T-cell (primary cell): Measurements from ENCODE around the gene FHOD3. TPM values are rescaled to one million over a fixed set of nuclear protein-coding genes. Genes with fewer than 3 reads are reported as not detected.
"Not testable (repeated sequence)": the region's sequence is repeated elsewhere in the genome, so short reads cannot be mapped to it uniquely, and the experiment has no call there.

Experiments used
- ATAC-seq, 4 experiments: fragments of 200-7000 bp in 3 of 4; fragments of 150-1000 bp in 1 of 4; cut with Tn5 transposase; replicated peaks in 1 of 4; 1 replicate in 3 of 4; 2 replicates in 1 of 4; pipeline ENCODE4 v1.10.0; 2021; ENCODE audit warnings: moderate library complexity in 3 of 4, mild to moderate bottlenecking in 2 of 4, moderate number of reproducible peaks in 1 of 4
- CTCF ChIA-PET, 2 donors: fragments of 300-600 bp; sonication (Branson Sonifier 250); formaldehyde crosslinking; loops; one replicate each; lab custom pipeline; 2022; ENCODE audit warnings: antibody characterized with exemption in 2 of 2; lab: Charles Lee
- POLR2A ChIA-PET, 2 donors: fragments of 300-600 bp; sonication (Branson Sonifier 250); formaldehyde crosslinking; loops; one replicate each; lab custom pipeline; 2022; ENCODE audit warnings: antibody characterized with exemption in 2 of 2; lab: Charles Lee
- DNase-seq, 35 experiments: peaks; one replicate each; pipeline versions ENCODE4 v3.0.0 to v3.0.0-alpha.2; 2013 to 2023
- H3K27ac ChIP-seq: one replicate; pipeline ENCODE4 v1.5.1; 2013; ENCODE audit warnings: low read length
- H3K27me3 ChIP-seq, 2 experiments: replicated peaks in 1 of 2; 1 replicate in 1 of 2; 2 replicates in 1 of 2; pipeline versions ENCODE4 v1.6.1 to v1.7.0; 2013; ENCODE audit warnings: low read length in 1 of 2, mixed read lengths in 1 of 2; ENCODE audit not compliant: control insufficient read depth in 2 of 2, insufficient read depth in 2 of 2; ENCODE audit errors: extremely low read depth in 1 of 2
- H3K36me3 ChIP-seq, 2 donors: 1 replicate in 1 of 2; 2 replicates in 1 of 2; pipeline versions ENCODE4 v1.6.1 to v1.7.0; 2013; ENCODE audit warnings: low read length in 1 of 2; ENCODE audit not compliant: control insufficient read depth in 2 of 2, insufficient read depth in 1 of 2; ENCODE audit errors: extremely low read depth in 1 of 2
- H3K4me1 ChIP-seq, 2 experiments: 1 replicate in 1 of 2; 2 replicates in 1 of 2; pipeline versions ENCODE4 v1.6.1 to v1.7.0; 2013; ENCODE audit warnings: low read length in 2 of 2, mixed read lengths in 1 of 2; ENCODE audit not compliant: insufficient read depth in 2 of 2, control insufficient read depth in 1 of 2; ENCODE audit errors: extremely low read depth in 1 of 2
- H3K4me3 ChIP-seq, 2 donors: 1 replicate in 1 of 2; 2 replicates in 1 of 2; pipeline versions ENCODE4 v1.5.1 to v1.7.0; 2013; ENCODE audit warnings: mild to moderate bottlenecking in 2 of 2, low read length in 1 of 2, moderate library complexity in 1 of 2; ENCODE audit not compliant: control insufficient read depth in 1 of 2; ENCODE audit errors: extremely low read depth in 1 of 2
- H3K9me3 ChIP-seq: 2 replicates; pipeline ENCODE4 v1.7.0; 2013
- H3K27ac Mint-ChIP-seq, 2 donors: one replicate each; pipeline ENCODE4 v1.8.0; 2020 to 2021; ENCODE audit warnings: mild to moderate bottlenecking in 2 of 2, mixed read lengths in 2 of 2
- H3K27me3 Mint-ChIP-seq, 2 donors: one replicate each; pipeline ENCODE4 v1.8.0; 2021 to 2022; ENCODE audit warnings: mixed read lengths in 2 of 2
- H3K36me3 Mint-ChIP-seq: one replicate; pipeline ENCODE4 v1.8.0; 2021; ENCODE audit warnings: mixed read lengths
- H3K4me1 Mint-ChIP-seq, 3 donors: one replicate each; pipeline ENCODE4 v1.8.0; 2020 to 2022; ENCODE audit warnings: mixed read lengths in 3 of 3, mild to moderate bottlenecking in 1 of 3
- H3K4me3 Mint-ChIP-seq, 3 donors: one replicate each; pipeline ENCODE4 v1.8.0; 2020 to 2022; ENCODE audit warnings: mild to moderate bottlenecking in 3 of 3, mixed read lengths in 3 of 3, moderate library complexity in 3 of 3
- H3K9me3 Mint-ChIP-seq, 3 donors: one replicate each; pipeline ENCODE4 v1.8.0; 2020 to 2022; ENCODE audit warnings: mixed read lengths in 3 of 3
- WGBS: methylation state at CpG from one replicate; pipeline ENCODE4 v1.1.5; 2013; ENCODE audit warnings: missing lambda C conversion rate; ENCODE audit not compliant: insufficient coverage; 5-methylcytosine and 5-hydroxymethylcytosine counted together
- total RNA-seq, 35 experiments: library from RNA in 6 of 35; stranded (reverse) in 6 of 35; fragments of 120-200 nt in 1 of 35; gene quantifications; one replicate each; pipeline versions ENCODE4 v1.2.1 to v1.2.4 and lab custom pipeline; 2013 to 2026

Gene FHOD3
- total RNA-seq, 5 donors from 2014 or later (not counting 1 experiment from before 2014, with no cell fraction given), result 0.06 TPM; not detected in 4

DNA sequence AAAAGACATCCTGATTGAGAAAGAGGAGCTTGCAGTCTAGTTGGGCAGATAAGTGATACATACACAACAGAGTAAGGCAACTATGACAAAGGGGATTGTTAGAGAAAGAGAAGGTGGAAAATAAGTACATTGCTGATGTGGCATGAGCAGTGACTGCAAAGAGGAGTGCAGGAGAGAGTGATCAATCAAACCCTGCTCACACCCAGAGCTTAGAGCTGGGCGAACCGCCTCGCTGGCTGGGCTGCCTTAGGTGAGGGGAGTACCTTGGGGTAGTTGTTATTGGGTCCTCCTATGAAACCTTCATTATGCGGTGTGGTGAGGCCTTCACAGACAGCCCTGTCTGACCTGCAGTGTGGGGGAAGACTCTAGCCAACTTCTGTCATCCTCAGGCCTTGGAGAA lies 161.7 kb downstream of the FHOD3 start:
- no peak for ATAC-seq
- Histone ChIP-seq H3K4me1 (no peaks in the 10 kb centered on the region), H3K36me3 (no peaks in the 10 kb centered on the region), H3K27me3 (peaks cover 0 to 3% of the 10 kb centered on the region in 2 experiments), H3K9me3 (no peaks in the 10 kb centered on the region), H3K27ac (no peak overlapping the region), H3K4me3 (no peak overlapping the region)
- CTCF ChIA-PET, result interaction anchor here in 1 of 2 donors (0.6 kb wide), 1 partner anchor 37 kb away, joined by 3 read pairs; no protein-coding TSS in a partner anchor
- DNase-seq, result no peak
- H3K4me3 Mint-ChIP-seq, result no peak overlapping the region
- POLR2A ChIA-PET, result interaction anchor here in 1 of 2 donors (0.7 kb wide), 1 partner anchor 34 kb away, joined by 8 read pairs; no protein-coding TSS in a partner anchor
- 50% methylated on average over 1 of the region's 4 CpGs for WGBS
- peaks cover 0 to 1% of the 10 kb centered on the region in 2 donors for H3K27me3 Mint-ChIP-seq
- no peaks in the 10 kb centered on the region for H3K36me3 Mint-ChIP-seq
- no peaks in the 10 kb centered on the region for H3K9me3 Mint-ChIP-seq
- H3K27ac Mint-ChIP-seq, result no peak overlapping the region
- no peaks in the 10 kb centered on the region for H3K4me1 Mint-ChIP-seq

- no CpG with 5 or more reads among the region's 3 CpGs for WGBS
- Histone ChIP-seq H3K27ac (no peak overlapping the region), H3K4me3 (no peak overlapping the region), H3K9me3 (no peaks in the 10 kb centered on the region), H3K27me3 (peaks cover 0 to 3% of the 10 kb centered on the region in 2 experiments), H3K36me3 (no peaks in the 10 kb centered on the region), H3K4me1 (no peaks in the 10 kb centered on the region)
- no peak overlapping the region for H3K4me3 Mint-ChIP-seq
- ATAC-seq (no peak), DNase-seq (no peak)
- POLR2A ChIA-PET, result interaction anchor here in 1 of 2 donors (0.5 kb wide), 1 partner anchor 1169 kb away, joined by 3 read pairs; the partner anchor contains the start of gene ZSCAN30
- no peaks in the 10 kb centered on the region for H3K36me3 Mint-ChIP-seq
- H3K27me3 Mint-ChIP-seq, result peaks cover 0 to 1% of the 10 kb centered on the region in 2 donors
- H3K27ac Mint-ChIP-seq, result no peak overlapping the region
- no peaks in the 10 kb centered on the region for H3K4me1 Mint-ChIP-seq
- H3K9me3 Mint-ChIP-seq, result no peaks in the 10 kb centered on the region
- CTCF ChIA-PET, result no interaction called here
Measured at GRCh38 chr18:36459786-36460185, 162.3 kb downstream of the FHOD3 start.

DNA sequence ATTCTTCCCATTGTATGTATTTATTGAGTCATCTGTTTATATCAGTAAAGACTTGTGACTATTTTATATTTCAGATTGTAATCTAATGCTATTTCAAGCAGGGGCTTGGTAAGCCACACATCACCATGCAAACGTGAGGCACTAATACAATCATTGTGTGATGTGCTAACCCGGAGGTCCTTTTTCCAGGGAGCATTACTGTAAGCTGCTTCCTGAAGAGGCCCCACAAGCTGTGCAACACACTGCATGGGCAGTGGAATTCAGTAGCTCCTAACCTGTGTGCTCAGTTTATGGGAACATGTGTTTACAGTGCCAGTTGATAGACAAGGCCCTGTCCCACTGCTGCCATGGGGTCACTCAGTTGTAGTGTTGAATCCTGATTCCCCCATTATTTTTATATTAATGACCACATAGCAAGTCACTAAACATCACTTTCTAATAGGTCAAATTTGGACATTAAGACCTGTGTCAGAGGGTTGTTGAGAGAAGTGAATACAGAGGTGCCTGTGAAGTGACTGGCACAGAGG lies 162.9 kb downstream of the FHOD3 start:
- Mint-ChIP-seq H3K36me3 (no peaks in the 10 kb centered on the region), H3K9me3 (no peaks in the 10 kb centered on the region), H3K27ac (no peak overlapping the region), H3K4me1 (no peaks in the 10 kb centered on the region), H3K27me3 (peaks cover 0 to 1% of the 10 kb centered on the region in 2 donors), H3K4me3 (no peak overlapping the region)
- Histone ChIP-seq H3K27ac (no peak overlapping the region), H3K9me3 (no peaks in the 10 kb centered on the region), H3K4me3 (no peak overlapping the region), H3K4me1 (no peaks in the 10 kb centered on the region), H3K36me3 (no peaks in the 10 kb centered on the region), H3K27me3 (peaks cover 0 to 3% of the 10 kb centered on the region in 2 experiments)
- DNase-seq, result no peak
- ChIA-PET CTCF (no interaction called here), POLR2A (interaction anchor here in 1 of 2 donors (0.5 kb wide), 1 partner anchor 1170 kb away, joined by 3 read pairs; the partner anchor contains the start of gene ZSCAN30)
- no peak for ATAC-seq
- 83% methylated on average over 2 of the region's 2 CpGs for WGBS

GRCh38 chr18:36460854-36461253 lies 163.3 kb downstream of the FHOD3 start:
- ChIA-PET POLR2A (no interaction called here), CTCF (no interaction called here)
- DNase-seq, result no peak
- ATAC-seq, result no peak
- no peaks in the 10 kb centered on the region for H3K9me3 Mint-ChIP-seq
- WGBS, result no CpG with 5 or more reads among the region's 3 CpGs
- H3K36me3 ChIP-seq, result no peaks in the 10 kb centered on the region
- no peak overlapping the region for H3K27ac Mint-ChIP-seq
- H3K4me3 ChIP-seq, result no peak overlapping the region
- peaks cover 0 to 1% of the 10 kb centered on the region in 2 donors for H3K27me3 Mint-ChIP-seq
- no peaks in the 10 kb centered on the region for H3K4me1 Mint-ChIP-seq
- no peak overlapping the region for H3K4me3 Mint-ChIP-seq
- H3K9me3 ChIP-seq, result no peaks in the 10 kb centered on the region
- no peaks in the 10 kb centered on the region for H3K4me1 ChIP-seq
- no peak overlapping the region for H3K27ac ChIP-seq
- peaks cover 0 to 3% of the 10 kb centered on the region in 2 experiments for H3K27me3 ChIP-seq
- no peaks in the 10 kb centered on the region for H3K36me3 Mint-ChIP-seq

- Mint-ChIP-seq H3K27ac (no peak overlapping the region), H3K27me3 (no peaks in the 10 kb centered on the region), H3K4me1 (no peaks in the 10 kb centered on the region), H3K36me3 (no peaks in the 10 kb centered on the region), H3K4me3 (no peak overlapping the region), H3K9me3 (no peaks in the 10 kb centered on the region)
- ChIA-PET POLR2A (no interaction called here), CTCF (interaction anchor here in 1 of 2 donors (0.6 kb wide), 1 partner anchor 227 kb away, joined by 3 read pairs; no protein-coding TSS in a partner anchor)
- Histone ChIP-seq H3K27ac (no peak overlapping the region), H3K9me3 (no peaks in the 10 kb centered on the region), H3K27me3 (peaks cover 0 to 3% of the 10 kb centered on the region in 2 experiments), H3K36me3 (no peaks in the 10 kb centered on the region), H3K4me1 (no peaks in the 10 kb centered on the region), H3K4me3 (no peak overlapping the region)
- DNase-seq (no peak), ATAC-seq (no peak)
- WGBS, result no CpG with 5 or more reads among the region's 1 CpG
Measured at GRCh38 chr18:36461551-36461987, 164.1 kb downstream of the FHOD3 start.

DNA sequence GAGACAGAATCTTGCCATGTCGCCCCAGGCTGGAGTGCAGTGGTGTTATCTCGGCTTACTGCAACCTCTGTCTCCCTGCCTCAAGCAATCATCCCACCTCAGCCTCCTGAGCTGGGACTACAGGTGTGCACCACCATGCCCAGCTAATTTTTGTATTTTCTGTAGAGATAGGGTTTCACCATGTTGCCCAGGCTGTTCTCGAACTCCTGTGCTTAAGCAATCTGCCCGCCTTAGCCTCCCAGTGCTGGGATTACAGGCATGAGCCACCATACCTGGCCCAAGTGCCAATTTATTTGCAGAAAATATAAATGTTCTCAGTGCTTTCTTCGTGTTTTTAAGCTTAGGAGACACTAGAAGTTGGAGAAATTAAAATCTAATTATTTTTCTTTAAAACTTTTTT lies 166.0 kb downstream of the FHOD3 start:
- peaks cover 0 to 14% of the 10 kb centered on the region in 2 experiments for H3K27me3 ChIP-seq
- H3K4me1 Mint-ChIP-seq, ATAC-seq, H3K4me1 ChIP-seq, H3K9me3 Mint-ChIP-seq, H3K36me3 ChIP-seq, H3K27ac Mint-ChIP-seq, H3K36me3 Mint-ChIP-seq, H3K4me3 ChIP-seq, H3K27me3 Mint-ChIP-seq, POLR2A ChIA-PET, H3K9me3 ChIP-seq, H3K27ac ChIP-seq, CTCF ChIA-PET, H3K4me3 Mint-ChIP-seq, DNase-seq: not testable (repeated sequence)
- 100% methylated on average over 2 of the region's 5 CpGs for WGBS
